ENCODE data around the gene CACNA1C.

GRCh38 chr12:2544230-2544629, 491.4 kb downstream of the CACNA1C start:
- TF ChIP-seq CTCF (conservative IDR thresholded peaks at IDR 0.05) (no peak), ZFX (IDR thresholded peaks at IDR 0.05) (no peak)

Data from C4-2B (cell line).